ENCODE results near the gene SPAG6.

Gene SPAG6

GRCh38 chr10:22322641-22323160 lies 22.6 kb upstream of the SPAG6 start:
- no peak for DNase-seq

DNA sequence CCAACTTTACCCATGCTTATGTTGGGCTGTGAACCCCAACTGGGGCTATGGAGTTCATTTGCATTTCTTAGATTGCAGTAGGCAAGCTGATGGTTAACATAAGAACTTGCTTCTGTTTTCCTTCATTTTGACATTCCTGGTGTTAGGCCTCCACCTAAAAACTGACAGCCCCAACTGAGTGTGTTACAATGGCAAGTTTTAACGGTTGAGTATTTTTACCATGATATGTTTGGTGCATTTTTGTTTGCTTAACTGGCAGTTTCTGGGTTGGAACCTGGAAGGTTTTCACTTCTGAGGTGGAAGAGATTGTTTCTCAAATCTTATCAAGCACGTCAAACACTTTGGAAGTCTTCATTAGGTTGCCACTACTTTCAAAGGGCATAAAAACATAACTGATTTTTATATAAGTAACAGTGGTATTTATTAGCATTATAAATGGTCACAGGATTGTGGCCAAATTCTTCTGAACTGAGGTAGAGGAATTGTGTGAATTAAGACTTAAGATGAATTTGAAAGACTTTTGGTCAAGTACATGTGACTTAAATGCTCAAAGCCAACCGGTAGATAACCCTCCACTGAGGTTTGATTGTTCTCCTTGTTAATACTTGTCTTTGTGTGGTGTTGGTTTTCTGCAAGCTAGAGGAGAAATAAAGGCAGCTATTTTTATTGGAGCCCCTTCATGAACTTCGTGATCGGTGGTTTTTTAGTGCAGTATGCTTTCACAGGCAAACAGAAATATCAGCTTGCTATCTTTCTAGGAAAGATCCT lies 21.6 kb upstream of the SPAG6 start:
- no peak for DNase-seq

- no peak for DNase-seq
These were observed 20.9 kb upstream of the SPAG6 start for GRCh38 chr10:22324413-22324812.

- no peak for DNase-seq
These were observed 20.4 kb upstream of the SPAG6 start for GRCh38 chr10:22324893-22325271.

- DNase-seq: peak; percentile 72
These were observed 19.8 kb upstream of the SPAG6 start for GRCh38 chr10:22325272-22326144.

DNA sequence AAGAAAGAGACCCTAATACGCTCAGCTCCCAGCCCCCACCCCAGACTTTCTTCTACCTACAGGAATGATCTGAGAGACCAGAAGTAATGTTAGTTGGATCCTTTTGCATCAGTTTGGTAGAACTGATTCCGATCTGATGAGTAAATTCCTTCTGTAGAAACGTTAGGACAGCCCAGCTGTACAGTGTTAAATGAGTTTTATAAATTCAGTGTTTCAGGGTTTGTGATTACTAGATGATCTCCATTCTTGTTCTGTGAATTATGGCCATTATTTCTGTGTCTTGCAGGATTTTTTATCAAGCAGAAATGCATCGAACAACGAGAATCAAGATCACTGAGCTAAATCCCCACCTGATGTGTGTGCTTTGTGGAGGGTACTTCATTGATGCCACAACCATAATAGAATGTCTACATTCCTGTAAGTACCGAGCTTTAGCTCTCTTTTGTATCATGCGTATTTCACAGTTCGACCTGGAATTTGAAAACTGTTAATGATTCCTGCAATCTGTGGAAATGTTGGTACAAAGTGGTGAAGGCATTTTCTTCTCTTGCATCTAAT lies 19.1 kb upstream of the SPAG6 start:
- DNase-seq: no peak

DNA sequence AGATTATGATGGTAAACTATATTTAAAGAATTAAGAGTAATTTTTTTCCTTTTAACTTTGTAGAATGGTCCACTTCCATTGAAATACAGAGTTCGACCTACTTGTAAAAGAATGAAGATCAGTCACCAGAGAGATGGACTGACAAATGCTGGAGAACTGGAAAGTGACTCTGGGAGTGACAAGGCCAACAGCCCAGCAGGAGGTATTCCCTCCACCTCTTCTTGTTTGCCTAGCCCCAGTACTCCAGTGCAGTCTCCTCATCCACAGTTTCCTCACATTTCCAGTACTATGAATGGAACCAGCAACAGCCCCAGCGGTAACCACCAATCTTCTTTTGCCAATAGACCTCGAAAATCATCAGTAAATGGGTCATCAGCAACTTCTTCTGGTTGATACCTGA lies 16.1 kb upstream of the SPAG6 start:
- DNase-seq: no peak

DNA sequence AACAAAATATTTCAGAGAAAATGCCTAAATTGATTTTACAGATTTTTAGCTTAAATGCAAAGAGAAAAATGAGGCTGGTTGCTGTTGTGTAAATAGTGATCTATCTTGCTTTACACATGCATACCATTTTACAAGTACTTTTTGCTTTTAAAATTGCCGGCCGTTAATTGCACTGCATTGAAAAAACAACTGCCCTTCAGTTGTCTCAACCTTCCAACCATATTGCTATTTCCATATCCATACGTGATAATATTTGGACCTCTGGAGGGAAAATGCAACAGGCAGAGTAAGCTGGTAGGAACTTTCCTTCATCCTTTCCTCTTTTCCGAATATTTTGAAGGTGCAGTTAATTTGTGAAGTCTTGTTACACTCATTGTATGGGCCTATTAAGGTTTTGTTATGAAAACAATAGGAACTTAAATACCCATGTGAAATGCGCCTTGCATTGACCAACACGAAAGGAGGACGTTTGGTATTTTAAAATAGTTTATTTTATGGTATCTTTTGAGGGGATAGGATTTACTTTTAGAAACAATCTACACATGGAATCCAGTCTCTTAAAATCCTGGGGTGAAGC lies 13.1 kb upstream of the SPAG6 start:
- no peak for DNase-seq

DNA sequence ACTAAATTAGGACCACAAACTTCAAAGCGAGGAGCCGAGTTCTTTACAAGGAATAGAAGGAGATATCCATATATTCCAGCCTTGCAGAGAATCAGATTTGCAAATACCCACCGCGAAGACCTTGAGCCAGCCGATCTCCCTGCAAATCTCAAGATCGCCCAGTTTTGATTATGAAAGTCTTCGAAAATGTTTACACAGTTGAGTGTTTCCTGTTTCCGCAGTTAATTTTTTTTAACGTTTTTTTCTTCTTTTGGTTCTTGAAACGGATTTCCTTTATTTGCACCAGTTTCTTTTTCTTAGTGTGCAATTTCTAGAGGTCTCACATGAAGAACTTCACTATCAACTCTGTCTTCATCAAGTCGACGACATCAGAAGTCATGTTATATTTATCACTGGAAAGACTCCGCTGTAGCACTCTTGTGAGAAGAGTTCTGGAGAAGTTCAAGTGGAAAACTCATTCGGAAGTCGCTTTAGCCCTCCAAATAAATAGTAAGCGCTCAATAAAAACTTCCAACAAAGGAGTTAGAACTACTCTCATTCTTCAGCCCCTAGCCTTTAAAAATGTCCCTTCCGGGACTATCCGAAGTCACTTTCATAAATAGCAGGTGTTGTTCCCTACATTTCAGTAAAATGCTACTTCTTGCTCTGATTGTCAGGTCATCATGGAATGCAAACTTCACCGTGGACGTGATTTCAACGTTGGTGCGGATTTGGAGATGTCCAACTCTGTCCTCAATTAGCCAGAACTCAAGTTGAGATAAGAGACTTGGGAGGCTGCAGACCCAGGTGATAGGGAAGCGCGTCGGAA lies 11.9 kb upstream of the SPAG6 start:
- DNase-seq: peak; percentile 14

- no peak for DNase-seq
These were observed 11.4 kb upstream of the SPAG6 start for GRCh38 chr10:22333975-22334282.

DNA sequence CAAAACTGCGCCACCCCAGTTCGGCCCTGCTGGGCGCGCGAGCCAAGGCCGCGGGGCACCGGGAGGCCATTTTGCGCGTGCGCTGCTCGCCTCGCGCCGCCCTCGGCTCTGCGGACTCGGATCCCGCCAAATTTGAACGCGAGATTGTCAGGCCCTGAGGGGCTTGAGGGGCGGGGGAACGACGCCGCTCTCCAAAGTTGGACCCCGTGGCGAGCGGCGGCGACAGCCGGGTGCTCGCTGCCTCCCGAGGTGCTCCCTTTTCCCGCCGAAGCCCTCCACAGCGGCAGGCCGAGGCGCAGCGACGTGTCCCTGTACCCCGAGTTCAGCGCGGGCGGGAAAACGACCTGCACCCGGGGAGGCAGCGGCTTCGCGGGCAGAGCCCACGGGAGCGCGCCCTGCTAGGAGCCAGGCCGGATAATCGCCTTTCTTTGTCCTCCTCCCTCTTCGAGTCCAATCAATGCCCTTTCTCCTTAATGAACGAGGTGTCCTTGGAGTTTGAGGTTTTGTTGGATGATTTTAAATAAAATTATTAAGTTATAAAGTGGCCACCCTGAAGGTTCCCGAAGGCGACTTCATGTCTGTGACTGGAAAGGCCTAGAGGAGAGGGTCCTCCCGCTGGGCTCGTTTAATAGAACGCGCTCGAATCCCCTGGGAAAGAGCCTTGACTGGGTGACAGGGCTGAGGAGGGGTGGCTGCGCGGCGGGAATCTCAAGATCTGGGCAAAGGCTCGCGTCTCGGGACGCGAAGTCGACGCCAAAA lies 10.7 kb upstream of the SPAG6 start:
- DNase-seq: no peak

DNA sequence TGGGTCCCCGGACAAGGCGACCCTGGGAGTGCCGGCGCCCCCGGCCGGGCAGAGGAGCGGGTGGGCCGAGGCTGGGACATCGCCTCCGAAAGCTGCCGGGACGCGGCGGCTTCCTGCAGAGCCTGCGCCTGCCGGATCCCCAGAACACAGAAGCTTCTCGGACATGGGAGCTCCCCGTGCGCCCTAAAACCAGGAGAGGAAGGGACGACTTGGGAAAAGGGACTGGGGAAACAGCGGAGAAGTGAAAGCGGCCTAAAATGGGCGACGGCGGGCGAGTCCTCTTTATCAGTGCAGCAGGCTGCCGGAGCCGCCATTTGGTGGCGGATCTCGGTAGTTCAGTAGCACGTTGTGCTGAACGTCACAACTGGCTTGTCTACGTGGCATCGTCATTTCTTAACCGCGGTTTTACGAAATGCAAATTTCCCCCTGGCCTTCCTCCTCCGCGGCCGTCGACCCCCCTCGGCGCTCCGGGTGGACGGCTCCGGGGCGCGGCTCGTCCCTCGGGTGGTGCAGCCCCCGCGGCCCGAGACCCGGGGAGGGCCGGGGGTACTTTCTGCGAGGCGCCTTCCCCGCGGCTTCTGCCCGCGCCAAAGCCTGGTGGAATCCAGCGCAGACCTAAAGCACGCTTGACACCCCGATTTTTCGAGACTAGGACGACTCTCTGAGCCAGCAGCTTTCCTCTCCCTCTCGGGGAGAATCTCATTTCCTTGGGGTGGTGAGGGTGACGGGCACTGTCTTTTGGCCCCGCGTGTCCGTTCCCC lies 9.9 kb upstream of the SPAG6 start:
- DNase-seq: peak; percentile 52

DNA sequence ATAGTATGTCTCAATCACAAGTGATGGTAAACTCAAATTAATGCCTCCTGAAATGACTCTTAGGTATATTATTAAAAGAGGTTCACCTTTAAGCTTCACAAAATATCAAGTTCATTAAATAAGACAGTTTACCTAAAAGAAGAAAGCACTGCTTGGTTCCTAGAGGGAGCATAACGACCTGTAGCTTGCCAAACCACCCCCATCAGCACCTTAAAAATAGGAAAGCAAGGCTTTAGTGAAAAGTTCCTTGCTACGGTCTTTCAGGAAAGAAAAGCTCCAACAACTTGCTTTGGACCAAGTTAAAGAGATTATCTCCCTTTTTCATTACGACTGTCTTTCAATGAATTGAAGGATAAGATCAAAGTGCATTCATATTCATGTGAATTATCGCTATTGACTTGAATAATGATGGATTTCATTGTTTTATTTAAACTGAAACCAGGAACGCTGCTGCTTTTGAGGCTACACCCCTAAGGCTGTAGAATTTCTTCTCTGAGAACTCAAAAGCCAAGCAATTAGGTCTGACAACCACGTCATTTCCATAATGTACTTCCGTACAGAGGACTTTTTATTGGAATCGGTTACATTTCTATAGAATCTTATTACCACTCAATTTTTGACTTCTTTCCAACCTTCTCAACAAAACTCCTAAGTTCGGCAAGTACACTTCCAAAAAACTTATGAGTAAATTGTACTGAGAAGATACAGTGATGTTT lies 7.0 kb upstream of the SPAG6 start:
- no peak for DNase-seq

DNA sequence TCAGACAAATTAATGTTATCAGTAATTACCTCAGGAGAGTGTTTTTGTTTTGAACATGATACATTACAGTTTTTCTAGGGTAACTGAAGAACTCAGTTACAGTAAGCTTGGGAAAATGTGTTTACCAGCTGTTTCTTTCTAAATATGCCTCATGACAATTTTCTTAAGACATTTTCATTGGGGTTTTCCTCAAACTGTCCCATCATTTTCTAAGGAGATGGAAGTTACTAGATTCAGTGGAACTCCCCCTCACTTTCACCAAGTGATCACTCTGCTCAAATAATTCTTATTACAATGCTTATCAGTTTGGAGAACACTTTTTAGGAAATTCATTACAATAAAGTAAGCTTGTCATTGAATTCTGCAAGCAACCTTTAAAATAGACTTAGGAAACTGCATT lies 6.4 kb upstream of the SPAG6 start:
- no peak for DNase-seq

GRCh38 chr10:22339761-22340328 lies 5.5 kb upstream of the SPAG6 start:
- no peak for DNase-seq

GRCh38 chr10:22340329-22341189 lies 4.7 kb upstream of the SPAG6 start:
- peak; percentile 42 for DNase-seq

- no peak for DNase-seq
These were observed 3.9 kb upstream of the SPAG6 start for GRCh38 chr10:22341190-22341925.

GRCh38 chr10:22341926-22342196 lies 3.4 kb upstream of the SPAG6 start:
- DNase-seq: no peak

- DNase-seq: no peak
These were observed 2.9 kb upstream of the SPAG6 start for GRCh38 chr10:22342421-22342820.
